ENCODE data around the gene SPIRE1. TPM values are rescaled to one million over a fixed set of nuclear protein-coding genes. Genes with fewer than 3 reads are reported as not detected.

SPIRE1 gene
- total RNA-seq, 1 experiment from 2014 or later, result 9.5 TPM

DNA sequence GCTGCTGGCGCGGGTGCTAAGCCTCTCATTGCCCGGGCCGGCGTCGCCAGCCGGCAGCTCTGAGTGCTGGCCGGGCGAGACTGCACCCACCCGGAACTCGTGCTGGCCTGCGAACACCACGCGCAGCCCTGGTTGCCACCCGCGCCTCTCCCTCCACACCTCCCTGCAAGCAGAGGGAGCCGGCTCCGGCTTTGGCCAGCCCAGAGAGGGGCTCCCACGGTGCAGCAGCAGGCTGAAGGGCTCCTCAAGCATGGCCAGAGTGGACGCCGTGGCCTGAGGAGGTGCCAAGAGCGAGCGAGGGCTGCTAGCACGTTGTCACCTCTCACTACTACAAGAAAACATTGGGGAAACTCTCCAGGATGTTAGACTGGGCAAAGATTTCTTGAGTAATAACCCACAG, 98.6 kb downstream of the SPIRE1 start:
- Histone ChIP-seq H3K36me3 (ENCODE audit: control insufficient read depth, insufficient read depth, low read length) (no peaks in the 10 kb centered on the region), H3K4me3 (ENCODE audit: low read depth, low read length) (no peak overlapping the region), H3K9me3 (peaks cover 8% of the 10 kb centered on the region), H3K27me3 (replicated peaks; ENCODE audit: control insufficient read depth, insufficient read depth, low read length) (no peaks in the 10 kb centered on the region), H3K4me1 (no peaks in the 10 kb centered on the region)
- no TSS peak for BruUV-seq (replicated peaks)
- POLR2A ChIA-PET, result no interaction called here
- Mint-ChIP-seq H3K27me3 (ENCODE audit: insufficient read depth, unreplicated experiment) (no peaks in the 10 kb centered on the region), H3K9me3 (ENCODE audit: unreplicated experiment) (peaks cover 17% of the 10 kb centered on the region), H3K36me3 (ENCODE audit: insufficient read depth, unreplicated experiment) (no peaks in the 10 kb centered on the region), H3K4me1 (ENCODE audit: low read depth, unreplicated experiment) (no peaks in the 10 kb centered on the region), H3K4me3 (ENCODE audit: unreplicated experiment) (no peak overlapping the region), H3K27ac (ENCODE audit: unreplicated experiment) (no peak overlapping the region)
- DNase-seq, result no peak
- intact Hi-C loops (cut with micrococcal nuclease; ENCODE audit: unreplicated experiment), result no loop called here
- TF ChIP-seq, protein P1, sequence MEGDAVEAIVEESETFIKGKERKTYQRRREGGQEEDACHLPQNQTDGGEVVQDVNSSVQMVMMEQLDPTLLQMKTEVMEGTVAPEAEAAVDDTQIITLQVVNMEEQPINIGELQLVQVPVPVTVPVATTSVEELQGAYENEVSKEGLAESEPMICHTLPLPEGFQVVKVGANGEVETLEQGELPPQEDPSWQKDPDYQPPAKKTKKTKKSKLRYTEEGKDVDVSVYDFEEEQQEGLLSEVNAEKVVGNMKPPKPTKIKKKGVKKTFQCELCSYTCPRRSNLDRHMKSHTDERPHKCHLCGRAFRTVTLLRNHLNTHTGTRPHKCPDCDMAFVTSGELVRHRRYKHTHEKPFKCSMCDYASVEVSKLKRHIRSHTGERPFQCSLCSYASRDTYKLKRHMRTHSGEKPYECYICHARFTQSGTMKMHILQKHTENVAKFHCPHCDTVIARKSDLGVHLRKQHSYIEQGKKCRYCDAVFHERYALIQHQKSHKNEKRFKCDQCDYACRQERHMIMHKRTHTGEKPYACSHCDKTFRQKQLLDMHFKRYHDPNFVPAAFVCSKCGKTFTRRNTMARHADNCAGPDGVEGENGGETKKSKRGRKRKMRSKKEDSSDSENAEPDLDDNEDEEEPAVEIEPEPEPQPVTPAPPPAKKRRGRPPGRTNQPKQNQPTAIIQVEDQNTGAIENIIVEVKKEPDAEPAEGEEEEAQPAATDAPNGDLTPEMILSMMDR (IDR thresholded peaks at IDR 0.05; ENCODE audit: insufficient read depth in 1 of 2, low read depth in 1 of 2, low read length in 1 of 2, severe bottlenecking in 1 of 2, unreplicated experiment in 1 of 2), result no peak
- CTCF ChIA-PET, result no interaction called here

DNA sequence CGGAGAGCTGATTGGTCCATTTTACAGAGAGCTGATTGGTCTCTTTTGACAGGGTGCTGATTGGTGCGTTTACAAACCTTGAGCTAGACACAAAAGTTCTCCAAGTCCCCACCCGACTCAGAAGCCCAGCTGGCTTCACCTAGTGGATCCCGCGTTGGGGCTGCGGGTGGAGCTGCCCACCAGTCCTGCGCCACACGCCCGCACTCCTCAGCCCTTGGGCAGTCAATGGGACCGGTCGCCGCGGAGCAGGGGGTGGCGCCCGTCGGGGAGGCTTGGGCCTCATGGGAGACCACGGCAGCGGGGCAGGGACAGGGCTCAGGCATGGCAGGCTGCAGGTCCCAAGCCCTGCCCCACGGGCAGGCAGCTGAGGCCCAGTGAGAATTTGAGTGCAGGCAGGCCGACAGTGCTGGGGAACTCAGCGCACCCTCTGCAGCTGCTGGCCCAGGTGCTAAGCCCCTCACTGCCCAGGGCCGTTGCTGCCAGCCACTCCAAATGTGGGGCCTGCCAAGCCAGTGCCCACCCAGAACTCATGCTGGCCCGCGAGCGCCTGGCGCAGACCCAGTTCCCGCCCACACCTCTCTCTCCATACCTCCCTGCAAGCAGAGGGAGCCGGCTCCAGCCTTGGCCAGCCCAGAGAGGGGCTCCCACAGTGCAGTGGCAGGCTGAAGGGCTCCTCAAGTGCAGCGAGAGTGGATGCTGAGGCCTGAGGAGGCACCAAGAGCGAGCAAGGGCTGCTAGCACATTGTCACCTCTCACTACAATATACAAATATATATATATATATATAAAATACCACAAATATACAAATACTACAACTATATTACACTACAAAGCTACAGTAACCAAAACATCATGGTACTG, 100.7 kb downstream of the SPIRE1 start:
- TF ChIP-seq, protein P1 (IDR thresholded peaks at IDR 0.05; ENCODE audit: insufficient read depth in 1 of 2, low read depth in 1 of 2, low read length in 1 of 2, severe bottlenecking in 1 of 2, unreplicated experiment in 1 of 2), result no peak
- DNase-seq, result no peak
- H3K9me3 Mint-ChIP-seq (ENCODE audit: unreplicated experiment), result peaks cover 25% of the 10 kb centered on the region

DNA sequence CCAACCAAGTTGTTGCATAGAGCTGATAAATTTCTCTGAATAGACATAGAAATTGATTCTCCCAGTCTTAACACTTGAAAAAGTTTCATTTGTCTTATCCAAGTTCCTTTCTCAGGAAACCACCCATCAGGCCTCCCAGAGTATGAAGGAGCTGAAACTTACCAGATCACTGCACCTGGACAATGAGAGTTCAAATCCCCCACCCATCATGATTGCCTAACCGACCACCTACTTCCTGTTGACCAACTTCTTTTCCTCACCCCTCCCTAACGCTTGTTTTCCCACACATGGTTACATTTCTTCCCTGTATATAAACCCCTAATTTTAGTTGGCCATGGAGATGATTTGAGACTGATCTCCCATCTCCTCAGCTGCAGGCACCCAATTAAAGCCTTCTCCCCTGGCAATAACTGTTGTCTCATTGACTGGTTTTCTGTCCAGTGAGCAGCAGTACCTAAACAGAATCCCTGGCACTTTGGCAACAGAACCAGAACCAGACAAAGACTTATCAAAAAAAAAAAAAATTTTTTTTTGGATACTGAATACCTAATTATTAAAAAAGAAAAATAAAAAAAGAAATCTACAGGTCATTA, 103.0 kb downstream of the SPIRE1 start:
- intact Hi-C loops (cut with micrococcal nuclease; ENCODE audit: unreplicated experiment), result no loop called here
- Mint-ChIP-seq H3K4me1 (ENCODE audit: low read depth, unreplicated experiment) (no peaks in the 10 kb centered on the region), H3K9me3 (ENCODE audit: unreplicated experiment) (peaks cover 25% of the 10 kb centered on the region), H3K4me3 (ENCODE audit: unreplicated experiment) (no peak overlapping the region), H3K27ac (ENCODE audit: unreplicated experiment) (no peak overlapping the region), H3K27me3 (ENCODE audit: insufficient read depth, unreplicated experiment) (no peaks in the 10 kb centered on the region), H3K36me3 (ENCODE audit: insufficient read depth, unreplicated experiment) (no peaks in the 10 kb centered on the region)
- no peak for DNase-seq
- Histone ChIP-seq H3K27me3 (replicated peaks; ENCODE audit: control insufficient read depth, insufficient read depth, low read length) (no peaks in the 10 kb centered on the region), H3K4me1 (no peaks in the 10 kb centered on the region), H3K4me3 (ENCODE audit: low read depth, low read length) (no peak overlapping the region), H3K36me3 (ENCODE audit: control insufficient read depth, insufficient read depth, low read length) (no peaks in the 10 kb centered on the region), H3K9me3 (peaks cover 10% of the 10 kb centered on the region)
- ChIA-PET POLR2A (no interaction called here), CTCF (no interaction called here)
- TF ChIP-seq, protein P1 (IDR thresholded peaks at IDR 0.05; ENCODE audit: insufficient read depth in 1 of 2, low read depth in 1 of 2, low read length in 1 of 2, severe bottlenecking in 1 of 2, unreplicated experiment in 1 of 2), result no peak
- no TSS peak for BruUV-seq (replicated peaks)

More for the DNA sequence above, 100.7 kb downstream of the SPIRE1 start:
- Histone ChIP-seq H3K4me3 (ENCODE audit: low read depth, low read length) (no peak overlapping the region), H3K27me3 (replicated peaks; ENCODE audit: control insufficient read depth, insufficient read depth, low read length) (no peaks in the 10 kb centered on the region), H3K9me3 (peaks cover 10% of the 10 kb centered on the region), H3K4me1 (no peaks in the 10 kb centered on the region), H3K36me3 (ENCODE audit: control insufficient read depth, insufficient read depth, low read length) (no peaks in the 10 kb centered on the region)
- no peaks in the 10 kb centered on the region for H3K27me3 Mint-ChIP-seq (ENCODE audit: insufficient read depth, unreplicated experiment)
- no TSS peak for BruUV-seq (replicated peaks)
- no peak overlapping the region for H3K4me3 Mint-ChIP-seq (ENCODE audit: unreplicated experiment)
- POLR2A ChIA-PET, result no interaction called here
- intact Hi-C loops (cut with micrococcal nuclease; ENCODE audit: unreplicated experiment), result no loop called here
- no peaks in the 10 kb centered on the region for H3K36me3 Mint-ChIP-seq (ENCODE audit: insufficient read depth, unreplicated experiment)
- CTCF ChIA-PET, result no interaction called here
- no peak overlapping the region for H3K27ac Mint-ChIP-seq (ENCODE audit: unreplicated experiment)
- H3K4me1 Mint-ChIP-seq (ENCODE audit: low read depth, unreplicated experiment), result no peaks in the 10 kb centered on the region
